Esophagus squamous epithelium (tissue), 4 donors: Measurements from ENCODE around the gene EIF2A.

Source experiments
- POLR2A ChIP-seq, 4 donors: fragments of 450-650 bp; IDR thresholded peaks; one replicate each; pipeline ENCODE4 v1.6.1; 2017; ENCODE audit warnings: antibody characterized with exemption in 4 of 4, mild to moderate bottlenecking in 4 of 4, moderate library complexity in 3 of 4
- TF ChIP-seq, protein P1 (sequence below), 6 experiments: fragments of 450-650 bp in 4 of 6; fragments of 200-600 bp in 2 of 6; sonication (generic) in 2 of 6; IDR thresholded peaks; one replicate each; pipeline ENCODE4 v1.5.1; 2016 to 2019; ENCODE audit warnings: antibody characterized with exemption in 6 of 6, mild to moderate bottlenecking in 4 of 6, moderate library complexity in 4 of 6

DNA sequence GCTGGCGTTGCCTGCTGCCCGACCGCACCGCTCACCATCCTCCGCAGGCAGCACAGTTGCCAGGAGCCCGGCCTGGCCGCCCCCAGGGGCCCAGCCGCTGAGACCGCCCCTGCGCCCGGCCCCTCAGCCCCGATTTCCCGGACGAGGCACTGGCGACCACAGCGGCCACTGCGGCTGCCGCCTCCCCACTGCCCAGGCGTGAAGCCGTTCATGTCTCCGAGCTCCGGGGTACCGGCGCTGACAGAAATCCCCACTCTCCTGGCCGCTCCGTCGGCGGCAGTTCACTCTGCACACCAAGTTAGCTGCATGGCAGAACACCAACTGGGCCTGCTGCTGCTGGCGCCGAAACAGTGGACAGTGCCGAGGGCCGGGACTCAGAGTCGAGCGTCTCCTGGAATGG lies 65.1 kb downstream of the EIF2A start:
- TF ChIP-seq POLR2A (IDR thresholded peaks at IDR 0.05) = no peak
- TF ChIP-seq, protein P1, sequence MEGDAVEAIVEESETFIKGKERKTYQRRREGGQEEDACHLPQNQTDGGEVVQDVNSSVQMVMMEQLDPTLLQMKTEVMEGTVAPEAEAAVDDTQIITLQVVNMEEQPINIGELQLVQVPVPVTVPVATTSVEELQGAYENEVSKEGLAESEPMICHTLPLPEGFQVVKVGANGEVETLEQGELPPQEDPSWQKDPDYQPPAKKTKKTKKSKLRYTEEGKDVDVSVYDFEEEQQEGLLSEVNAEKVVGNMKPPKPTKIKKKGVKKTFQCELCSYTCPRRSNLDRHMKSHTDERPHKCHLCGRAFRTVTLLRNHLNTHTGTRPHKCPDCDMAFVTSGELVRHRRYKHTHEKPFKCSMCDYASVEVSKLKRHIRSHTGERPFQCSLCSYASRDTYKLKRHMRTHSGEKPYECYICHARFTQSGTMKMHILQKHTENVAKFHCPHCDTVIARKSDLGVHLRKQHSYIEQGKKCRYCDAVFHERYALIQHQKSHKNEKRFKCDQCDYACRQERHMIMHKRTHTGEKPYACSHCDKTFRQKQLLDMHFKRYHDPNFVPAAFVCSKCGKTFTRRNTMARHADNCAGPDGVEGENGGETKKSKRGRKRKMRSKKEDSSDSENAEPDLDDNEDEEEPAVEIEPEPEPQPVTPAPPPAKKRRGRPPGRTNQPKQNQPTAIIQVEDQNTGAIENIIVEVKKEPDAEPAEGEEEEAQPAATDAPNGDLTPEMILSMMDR (IDR thresholded peaks at IDR 0.05) = no peak
